Body of pancreas (tissue), 4 donors: ENCODE measurements around the gene MAT2B.

Source experiments
- POLR2A ChIP-seq, 3 donors: fragments of 450-650 bp; IDR thresholded peaks; one replicate each; pipeline ENCODE4 v1.6.1; 2016; ENCODE audit warnings: antibody characterized with exemption in 3 of 3, mild to moderate bottlenecking in 2 of 3
- TF ChIP-seq, protein P1 (sequence below), 7 experiments: fragments of 450-650 bp in 4 of 7; fragments of 200-600 bp in 3 of 7; sonication (generic) in 3 of 7; IDR thresholded peaks; one replicate each; pipeline ENCODE4 v1.5.1; 2016 to 2019; ENCODE audit warnings: antibody characterized with exemption in 7 of 7

DNA sequence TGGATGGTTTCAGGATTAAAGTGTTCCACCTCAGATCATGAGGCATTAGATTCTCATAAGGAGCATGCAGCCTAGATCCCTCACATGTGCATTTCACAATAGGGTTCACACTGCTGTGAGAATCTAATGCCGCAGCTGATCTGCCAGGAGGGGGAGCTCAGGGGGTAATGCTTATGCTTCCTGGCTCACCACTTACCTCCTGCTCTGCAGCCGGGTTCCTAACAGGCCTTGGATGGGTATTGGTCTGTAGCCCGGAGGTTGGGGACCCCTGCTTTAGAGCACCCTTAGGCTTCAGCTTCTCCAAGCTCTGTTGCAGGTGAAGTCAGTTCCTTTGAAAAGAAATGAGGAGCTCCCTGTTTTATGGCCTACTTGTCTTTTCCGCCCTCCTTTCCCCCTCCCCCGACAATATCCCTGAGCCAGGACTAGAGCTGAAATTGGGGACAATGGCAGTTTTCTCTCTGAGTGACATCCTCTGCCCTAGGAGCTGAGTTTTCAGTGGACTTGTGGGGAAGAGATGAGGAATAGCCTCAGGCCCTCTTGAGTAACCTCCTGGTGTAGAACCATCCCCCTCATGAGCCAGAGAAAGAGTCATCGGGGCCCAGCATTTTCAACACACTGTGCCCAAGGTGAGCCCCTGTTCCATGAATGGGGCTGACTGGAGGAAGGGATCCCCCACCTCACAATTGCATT lies 16.2 kb upstream of the MAT2B start:
- TF ChIP-seq, protein P1, sequence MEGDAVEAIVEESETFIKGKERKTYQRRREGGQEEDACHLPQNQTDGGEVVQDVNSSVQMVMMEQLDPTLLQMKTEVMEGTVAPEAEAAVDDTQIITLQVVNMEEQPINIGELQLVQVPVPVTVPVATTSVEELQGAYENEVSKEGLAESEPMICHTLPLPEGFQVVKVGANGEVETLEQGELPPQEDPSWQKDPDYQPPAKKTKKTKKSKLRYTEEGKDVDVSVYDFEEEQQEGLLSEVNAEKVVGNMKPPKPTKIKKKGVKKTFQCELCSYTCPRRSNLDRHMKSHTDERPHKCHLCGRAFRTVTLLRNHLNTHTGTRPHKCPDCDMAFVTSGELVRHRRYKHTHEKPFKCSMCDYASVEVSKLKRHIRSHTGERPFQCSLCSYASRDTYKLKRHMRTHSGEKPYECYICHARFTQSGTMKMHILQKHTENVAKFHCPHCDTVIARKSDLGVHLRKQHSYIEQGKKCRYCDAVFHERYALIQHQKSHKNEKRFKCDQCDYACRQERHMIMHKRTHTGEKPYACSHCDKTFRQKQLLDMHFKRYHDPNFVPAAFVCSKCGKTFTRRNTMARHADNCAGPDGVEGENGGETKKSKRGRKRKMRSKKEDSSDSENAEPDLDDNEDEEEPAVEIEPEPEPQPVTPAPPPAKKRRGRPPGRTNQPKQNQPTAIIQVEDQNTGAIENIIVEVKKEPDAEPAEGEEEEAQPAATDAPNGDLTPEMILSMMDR (IDR thresholded peaks at IDR 0.05): no peak
- no peak for TF ChIP-seq POLR2A (IDR thresholded peaks at IDR 0.05)
